ENCODE results near the gene PPT1. TPM values are rescaled to one million over a fixed set of nuclear protein-coding genes. Genes with fewer than 3 reads are reported as not detected.

Gene PPT1
- total RNA-seq, 1 experiment from 2014 or later, result 46.8 TPM

GRCh38 chr1:40072142-40072541 lies 24.9 kb downstream of the PPT1 start (continued):
- no peak for TF ChIP-seq ZBTB33 (IDR thresholded peaks at IDR 0.05; ENCODE audit: extremely low read depth, insufficient replicate concordance, low read length)

DNA sequence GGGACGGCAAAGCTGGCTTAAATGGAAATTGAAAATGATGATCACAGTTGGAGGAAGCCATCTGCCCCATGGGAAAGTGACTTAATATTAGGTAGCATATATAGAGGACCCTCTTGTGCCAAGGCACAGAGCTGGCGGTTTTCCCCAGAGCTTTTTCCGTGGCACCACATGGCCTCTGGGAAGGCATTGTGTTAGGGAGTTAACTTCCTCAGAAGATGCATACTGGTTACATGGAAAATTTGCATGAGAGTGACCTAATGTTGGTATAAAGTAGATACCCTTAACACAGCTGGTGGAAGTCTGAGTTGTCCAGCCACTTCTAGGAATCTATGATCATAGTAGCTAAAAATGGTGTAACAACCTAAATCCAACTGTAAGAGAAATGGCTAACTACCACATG lies 29.2 kb downstream of the PPT1 start:
- DNase-seq (ENCODE audit: low read depth, low spot score) (no peak), ATAC-seq (no peak)
- Histone ChIP-seq H3K4me3 (replicated peaks in 1 of 2; ENCODE audit: low read depth in 1 of 2, low read length in 2 of 2) (no peak overlapping the region), H3K27me3 (ENCODE audit: insufficient read depth, low read length) (no peaks in the 10 kb centered on the region), H3K27ac (ENCODE audit: low read depth, low read length) (no peak overlapping the region), H3K9me3 (ENCODE audit: control insufficient read depth in 1 of 2, insufficient read depth in 1 of 2, low read depth in 1 of 2, low read length in 2 of 2) (no peaks in the 10 kb centered on the region), H3K36me3 (ENCODE audit: control insufficient read depth in 1 of 2, insufficient read depth in 2 of 2, low read length in 2 of 2) (peaks cover 66 to 69% of the 10 kb centered on the region in 2 experiments), H3K4me2 (ENCODE audit: low read length) (no peak overlapping the region), H4K20me1 (ENCODE audit: insufficient read depth) (no peaks in the 10 kb centered on the region), H3K9me2 (ENCODE audit: insufficient read depth) (no peaks in the 10 kb centered on the region), H3K79me2 (ENCODE audit: insufficient read depth, low read length) (no peaks in the 10 kb centered on the region; the same call in 1 of the 2 replicates), H2AFZ (ENCODE audit: low read depth, low read length, poor library complexity, severe bottlenecking) (no peak overlapping the region), H3K9ac (ENCODE audit: low read length) (no peak overlapping the region), H3K4me1 (ENCODE audit: control insufficient read depth in 1 of 2, insufficient read depth in 2 of 2, low read length in 2 of 2) (no peaks in the 10 kb centered on the region)
- CTCF ChIA-PET, result no interaction called here
- POLR2A ChIA-PET, result no interaction called here
- TF ChIP-seq, protein P1, sequence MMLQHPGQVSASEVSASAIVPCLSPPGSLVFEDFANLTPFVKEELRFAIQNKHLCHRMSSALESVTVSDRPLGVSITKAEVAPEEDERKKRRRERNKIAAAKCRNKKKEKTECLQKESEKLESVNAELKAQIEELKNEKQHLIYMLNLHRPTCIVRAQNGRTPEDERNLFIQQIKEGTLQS (IDR thresholded peaks at IDR 0.05), result no peak
- no peak for TF ChIP-seq EZH2 (IDR thresholded peaks at IDR 0.05)
- no peak for TF ChIP-seq TCF7L2 (IDR thresholded peaks at IDR 0.05; ENCODE audit: borderline replicate concordance, extremely low read depth, insufficient read depth, insufficient read length)
- no peak for TF ChIP-seq ZFX (IDR thresholded peaks at IDR 0.05)
- no peak for TF ChIP-seq YY1 (IDR thresholded peaks at IDR 0.05; ENCODE audit: extremely low read depth, insufficient replicate concordance, low read depth, low read length)
- no peak for TF ChIP-seq ZBTB33 (IDR thresholded peaks at IDR 0.05; ENCODE audit: extremely low read depth, insufficient replicate concordance, low read length)
- no peak for TF ChIP-seq SP1 (IDR thresholded peaks at IDR 0.05; ENCODE audit: low read depth)
- TF ChIP-seq FOSL1 (IDR thresholded peaks at IDR 0.05; ENCODE audit: low read depth), result no peak
- TF ChIP-seq POLR2AphosphoS5 (IDR thresholded peaks at IDR 0.05; ENCODE audit: low read depth, low read length), result no peak
- TF ChIP-seq JUND (IDR thresholded peaks at IDR 0.05), result no peak
- TF ChIP-seq, protein P2, sequence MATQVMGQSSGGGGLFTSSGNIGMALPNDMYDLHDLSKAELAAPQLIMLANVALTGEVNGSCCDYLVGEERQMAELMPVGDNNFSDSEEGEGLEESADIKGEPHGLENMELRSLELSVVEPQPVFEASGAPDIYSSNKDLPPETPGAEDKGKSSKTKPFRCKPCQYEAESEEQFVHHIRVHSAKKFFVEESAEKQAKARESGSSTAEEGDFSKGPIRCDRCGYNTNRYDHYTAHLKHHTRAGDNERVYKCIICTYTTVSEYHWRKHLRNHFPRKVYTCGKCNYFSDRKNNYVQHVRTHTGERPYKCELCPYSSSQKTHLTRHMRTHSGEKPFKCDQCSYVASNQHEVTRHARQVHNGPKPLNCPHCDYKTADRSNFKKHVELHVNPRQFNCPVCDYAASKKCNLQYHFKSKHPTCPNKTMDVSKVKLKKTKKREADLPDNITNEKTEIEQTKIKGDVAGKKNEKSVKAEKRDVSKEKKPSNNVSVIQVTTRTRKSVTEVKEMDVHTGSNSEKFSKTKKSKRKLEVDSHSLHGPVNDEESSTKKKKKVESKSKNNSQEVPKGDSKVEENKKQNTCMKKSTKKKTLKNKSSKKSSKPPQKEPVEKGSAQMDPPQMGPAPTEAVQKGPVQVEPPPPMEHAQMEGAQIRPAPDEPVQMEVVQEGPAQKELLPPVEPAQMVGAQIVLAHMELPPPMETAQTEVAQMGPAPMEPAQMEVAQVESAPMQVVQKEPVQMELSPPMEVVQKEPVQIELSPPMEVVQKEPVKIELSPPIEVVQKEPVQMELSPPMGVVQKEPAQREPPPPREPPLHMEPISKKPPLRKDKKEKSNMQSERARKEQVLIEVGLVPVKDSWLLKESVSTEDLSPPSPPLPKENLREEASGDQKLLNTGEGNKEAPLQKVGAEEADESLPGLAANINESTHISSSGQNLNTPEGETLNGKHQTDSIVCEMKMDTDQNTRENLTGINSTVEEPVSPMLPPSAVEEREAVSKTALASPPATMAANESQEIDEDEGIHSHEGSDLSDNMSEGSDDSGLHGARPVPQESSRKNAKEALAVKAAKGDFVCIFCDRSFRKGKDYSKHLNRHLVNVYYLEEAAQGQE (IDR thresholded peaks at IDR 0.05; ENCODE audit: low read depth), result no peak
- no TSS peak for BruUV-seq (replicated peaks)
- intact Hi-C loops (cut with micrococcal nuclease), result no loop called here
- RAD21 ChIA-PET (ENCODE audit: low non-redundant PET in 1 of 2, low total read pairs in 2 of 2, uncharacterized antibody in 2 of 2, unreplicated experiment in 2 of 2), result no interaction called here

All from HCT116 (cell line).